HG02588 (cell line): ENCODE measurements around the gene VPS37D.
A peak's percentile ranks its signal among the peaks of the same experiment; 100 is the strongest.
"Not testable (repeated sequence)": the region's sequence is repeated elsewhere in the genome, so short reads cannot be mapped to it uniquely, and the experiment has no call there.

Experiments
- ATAC-seq: cut with Tn5 transposase; IDR thresholded peaks from one replicate; pipeline ENCODE4 v1.9.1; 2021; ENCODE audit warnings: mild to moderate bottlenecking, moderate library complexity; ENCODE audit not compliant: unreplicated experiment

The VPS37D gene

DNA sequence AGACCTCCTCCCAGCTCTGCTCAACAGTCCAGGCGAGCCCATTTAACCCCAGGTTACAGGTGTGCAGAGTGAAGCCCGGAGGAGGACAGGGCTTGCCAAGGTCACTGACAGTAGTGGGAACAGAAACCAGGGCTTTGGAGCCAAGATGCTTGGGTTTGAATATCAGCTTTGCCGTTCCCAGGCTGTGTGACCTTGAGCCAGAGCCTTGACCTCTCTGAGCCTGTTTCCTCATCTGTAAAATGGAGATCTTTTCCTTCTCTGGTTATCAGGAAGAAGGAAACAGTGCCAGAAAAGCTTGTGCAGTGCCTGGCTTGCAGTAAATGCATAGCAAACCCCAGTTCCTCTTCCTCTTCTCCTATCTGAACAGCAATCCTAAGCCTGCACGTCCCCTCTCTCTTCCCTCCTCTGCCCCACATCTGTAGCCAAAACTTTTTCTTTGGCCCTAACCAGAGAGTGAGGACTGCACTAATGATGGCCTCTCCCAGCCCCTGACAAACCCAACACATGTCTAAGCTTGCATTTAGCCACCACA, 21.9 kb upstream of the VPS37D start:
- no peak for ATAC-seq

- no peak for ATAC-seq
Measured at GRCh38 chr7:73646785-73647724, 20.6 kb upstream of the VPS37D start.

DNA sequence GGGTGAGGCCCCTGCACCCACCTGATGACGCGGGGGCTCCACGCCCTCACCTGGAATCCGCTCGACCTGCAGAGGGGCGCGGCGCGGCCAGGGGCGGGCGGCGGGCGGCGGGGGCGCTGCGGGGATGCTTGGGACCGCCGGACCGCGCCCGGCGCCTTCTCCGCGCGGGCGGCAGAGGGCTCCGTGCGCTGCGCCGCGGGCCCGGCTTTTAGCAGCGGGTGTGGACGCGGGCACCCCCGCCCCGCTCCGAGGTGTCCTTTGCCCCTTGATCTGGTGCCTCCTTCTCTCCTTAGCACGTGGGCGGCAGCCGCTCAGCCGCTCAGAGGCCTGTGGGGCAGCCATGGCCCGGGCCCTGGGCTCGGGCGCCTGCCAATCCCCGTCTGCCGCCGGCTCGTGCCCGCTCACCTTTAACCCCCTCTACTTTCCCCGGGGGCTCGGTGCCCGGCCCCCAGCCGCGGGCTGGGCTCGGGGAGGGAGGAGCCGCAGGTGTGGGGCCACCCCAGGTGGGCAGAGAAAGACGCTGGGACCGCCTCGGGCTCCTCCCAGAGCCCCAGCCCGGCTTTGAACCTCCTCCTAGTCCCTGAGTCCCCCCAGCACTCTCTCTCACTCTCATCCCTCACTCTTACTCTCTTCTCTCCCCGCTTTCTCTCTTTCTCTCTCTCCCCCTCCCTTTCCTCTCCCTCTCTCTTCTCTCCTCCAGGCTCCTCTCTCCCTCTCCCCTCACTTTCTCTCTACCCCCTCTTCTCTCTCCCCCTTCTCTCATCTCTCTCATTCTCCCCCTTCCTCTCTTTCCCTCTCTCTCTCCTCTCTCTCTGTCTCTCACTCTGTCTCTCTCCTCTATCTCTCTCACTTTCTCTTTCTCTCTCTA, 19.7 kb upstream of the VPS37D start:
- ATAC-seq = no peak

GRCh38 chr7:73648593-73649332, 18.9 kb upstream of the VPS37D start:
- ATAC-seq = no peak

DNA sequence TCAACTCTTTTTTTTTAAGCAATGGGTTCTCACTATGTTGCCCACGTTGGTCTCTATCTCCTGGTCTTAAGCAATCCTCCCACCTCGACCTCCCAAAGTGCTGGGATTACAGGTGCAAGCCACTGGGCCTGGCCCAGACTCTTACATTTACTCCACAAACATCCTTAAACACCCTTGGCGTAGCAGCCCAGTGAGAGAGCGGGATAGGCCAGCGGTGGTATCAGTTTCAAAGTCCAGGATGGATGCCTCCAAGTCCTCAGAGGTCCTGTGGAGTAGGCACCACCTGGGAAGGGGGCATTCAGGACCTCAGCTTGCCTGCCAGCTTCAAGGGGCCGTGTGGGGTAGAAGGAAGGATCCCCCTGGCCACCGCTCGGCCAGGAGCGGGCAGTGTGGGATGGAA, 18.1 kb upstream of the VPS37D start:
- no peak for ATAC-seq

- no peak for ATAC-seq
Measured at GRCh38 chr7:73650524-73650923, 17.1 kb upstream of the VPS37D start.

GRCh38 chr7:73652541-73652949, 15.1 kb upstream of the VPS37D start:
- ATAC-seq = no peak

- ATAC-seq = not testable (repeated sequence)
Measured at GRCh38 chr7:73655309-73655708, 12.3 kb upstream of the VPS37D start.

GRCh38 chr7:73659983-73660382, 7.6 kb upstream of the VPS37D start:
- no peak for ATAC-seq

GRCh38 chr7:73660594-73660993, 7.0 kb upstream of the VPS37D start:
- ATAC-seq = not testable (repeated sequence)

DNA sequence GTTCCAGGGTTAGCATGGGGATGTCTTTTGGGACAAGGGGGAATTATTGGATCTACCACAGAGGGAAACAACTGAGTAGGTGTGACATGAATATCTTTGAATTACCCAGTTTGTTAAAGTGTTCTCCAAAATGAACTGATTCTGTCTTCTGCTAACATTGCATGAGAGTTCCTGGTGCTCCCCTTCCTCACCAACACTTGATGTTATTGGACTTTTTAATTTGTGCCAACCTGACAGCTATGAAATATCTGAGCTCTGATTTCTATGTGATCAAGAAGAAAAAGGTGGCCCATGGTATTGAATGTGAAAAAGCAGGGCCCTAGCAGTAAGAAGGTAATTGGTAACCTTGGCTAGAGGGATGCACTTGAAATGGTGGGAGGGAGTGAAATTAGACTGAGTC, 4.6 kb upstream of the VPS37D start:
- ATAC-seq = no peak

DNA sequence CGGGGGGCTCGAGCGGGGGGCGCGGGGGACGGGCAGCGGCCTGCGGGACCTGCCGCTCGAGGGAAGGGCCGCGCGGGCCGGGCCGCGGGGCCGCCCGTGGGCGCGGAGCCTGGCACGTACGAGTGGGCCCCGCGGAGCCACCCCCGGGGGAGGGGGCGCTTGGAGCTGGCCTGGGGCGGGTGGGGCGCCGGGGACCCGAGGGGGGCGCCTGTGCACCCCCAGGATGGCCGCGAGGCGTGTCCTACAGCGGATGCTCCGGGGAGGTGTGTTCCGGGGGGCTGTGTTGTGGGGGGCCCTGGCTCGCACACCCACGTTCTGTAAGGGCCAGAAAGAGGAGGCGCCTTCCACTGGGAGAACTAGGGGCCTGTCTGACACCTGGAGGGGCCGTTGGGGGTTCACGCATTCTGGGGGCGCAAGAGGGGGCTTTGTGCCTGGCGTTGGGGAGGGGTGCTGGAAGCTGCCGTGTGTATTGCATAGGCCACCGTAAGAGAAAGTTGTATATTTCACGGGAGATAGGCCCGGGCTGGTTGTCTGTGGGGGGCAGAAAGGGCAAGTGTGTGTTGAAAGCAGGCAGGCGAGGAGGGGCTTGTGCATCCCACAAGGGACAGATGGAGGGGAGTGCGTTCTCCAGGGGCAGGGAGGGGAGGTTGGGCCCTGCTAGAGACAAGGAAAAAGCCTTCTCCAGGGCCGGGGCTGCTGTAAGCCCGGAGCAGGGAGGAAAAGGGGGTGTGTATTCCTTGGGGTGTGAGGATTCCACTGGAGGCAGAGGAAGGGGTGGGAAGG, 663 bp downstream of the VPS37D start:
- ATAC-seq = peak; percentile 3

DNA sequence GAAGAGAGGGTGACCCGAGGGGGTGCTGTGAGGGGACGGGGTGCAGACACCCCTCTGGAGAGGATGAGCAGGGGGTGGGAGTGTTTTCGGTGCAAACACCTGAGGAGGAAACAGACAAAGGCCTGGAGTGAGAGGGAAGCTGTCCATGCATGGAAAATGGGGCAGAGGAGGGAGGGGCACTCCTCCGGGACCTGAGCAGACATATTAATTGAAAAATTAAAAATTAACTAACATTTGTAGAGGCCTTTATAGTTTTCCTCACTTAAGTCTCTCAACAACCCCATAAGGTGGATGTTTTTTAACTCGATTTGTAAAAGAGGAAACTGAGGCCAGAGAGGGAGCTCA, 1.2 kb downstream of the VPS37D start:
- ATAC-seq = no peak

- ATAC-seq = no peak
Measured at GRCh38 chr7:73669288-73669701, 1.7 kb downstream of the VPS37D start.

GRCh38 chr7:73669858-73670385, 2.3 kb downstream of the VPS37D start:
- no peak for ATAC-seq

DNA sequence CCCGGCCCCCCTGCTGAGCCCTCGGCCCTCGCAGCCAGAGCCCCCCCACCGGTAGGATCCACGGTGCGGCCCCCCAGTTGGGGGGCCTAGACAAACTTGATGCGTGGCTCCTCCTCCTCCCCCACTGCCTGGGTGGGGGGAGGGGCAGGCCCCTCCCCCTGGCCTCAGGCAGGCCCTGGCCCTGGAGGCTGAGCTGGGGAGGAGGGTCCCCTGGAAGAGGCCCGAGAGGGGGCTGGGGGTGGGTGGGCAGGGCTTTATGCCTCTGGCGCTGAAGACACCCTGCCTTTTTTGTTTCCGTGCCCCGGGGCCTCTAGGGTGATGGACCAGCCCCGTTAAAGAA, 3.7 kb downstream of the VPS37D start:
- no peak for ATAC-seq

DNA sequence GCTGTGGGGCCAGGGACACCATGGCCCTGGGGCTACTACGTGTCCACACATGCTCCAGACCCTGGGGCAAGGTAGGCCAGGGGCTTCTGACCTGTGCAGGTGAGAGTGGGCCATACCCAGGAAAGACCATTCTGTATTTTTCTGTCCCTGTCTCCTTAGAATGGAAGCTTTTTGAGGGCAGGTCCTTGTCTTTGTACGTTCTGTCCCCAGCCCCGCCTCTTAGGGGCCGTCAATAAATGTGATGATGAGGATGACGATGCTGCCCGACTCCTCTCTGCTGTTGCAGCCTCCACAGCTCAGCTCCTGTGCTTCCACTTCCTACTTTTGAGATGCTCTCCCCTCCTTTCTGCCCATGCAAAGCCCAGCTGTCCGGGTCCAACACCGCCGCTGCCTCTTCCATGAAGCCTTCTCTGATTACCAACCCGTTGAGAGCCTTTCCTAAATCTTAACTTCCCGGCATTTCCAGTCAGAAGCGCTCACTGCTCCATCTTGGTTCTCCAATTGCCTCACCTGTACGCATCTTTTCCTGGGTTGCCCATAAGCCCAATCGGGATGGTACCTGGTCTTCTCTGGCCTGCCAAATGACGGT, 4.3 kb downstream of the VPS37D start:
- ATAC-seq = no peak

DNA sequence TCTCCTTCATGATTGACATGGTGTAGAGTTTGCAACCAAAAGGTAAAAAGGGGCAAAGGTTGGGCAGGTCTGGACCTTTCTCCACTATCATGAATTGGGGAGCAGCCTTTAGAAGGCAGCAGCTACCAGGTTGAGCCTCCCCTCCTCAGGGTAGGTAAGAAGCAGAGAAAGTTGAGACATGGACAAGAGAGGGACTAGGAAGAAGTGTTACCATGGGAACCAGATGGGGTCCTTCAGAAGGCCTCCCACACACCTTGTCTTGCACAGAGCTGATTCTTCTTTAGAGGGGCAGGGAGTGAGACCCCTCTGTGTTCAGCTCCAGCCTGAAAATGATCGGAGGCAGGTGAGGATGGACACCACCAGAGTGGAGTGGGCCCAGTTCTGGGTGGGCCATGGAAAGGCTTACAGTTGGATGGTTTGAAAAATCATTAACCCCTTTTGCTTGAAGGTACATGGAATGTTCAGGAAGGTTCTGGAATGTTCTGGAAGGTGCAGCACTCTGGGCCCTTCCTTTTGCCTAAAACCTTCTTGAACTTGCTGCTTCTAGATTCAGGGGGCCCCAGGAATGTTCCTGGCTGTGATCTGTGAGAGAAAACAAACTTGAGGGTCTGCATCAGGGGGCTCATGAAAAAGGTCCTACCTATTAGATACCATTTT, 7.0 kb downstream of the VPS37D start:
- ATAC-seq = no peak

DNA sequence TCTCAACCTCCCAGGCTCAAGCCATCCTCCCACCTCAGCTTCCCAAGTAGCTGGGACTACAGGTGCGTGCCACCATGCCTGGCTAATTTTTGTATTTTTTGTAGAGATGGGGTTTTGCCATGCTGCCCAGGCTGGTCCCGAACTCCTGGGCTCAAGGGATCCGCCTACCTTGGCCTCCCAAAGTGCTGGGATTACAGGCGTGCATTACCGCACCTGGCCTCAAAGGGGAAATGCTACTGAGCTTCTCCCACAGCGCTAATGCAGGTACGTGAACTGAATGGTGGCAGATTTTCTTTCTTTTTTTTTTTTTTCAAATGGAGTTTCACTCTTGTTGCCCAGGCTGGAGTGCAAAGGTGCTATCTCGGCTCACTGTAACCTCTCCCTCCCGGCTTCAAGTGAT, 8.4 kb downstream of the VPS37D start:
- not testable (repeated sequence) for ATAC-seq
